Measurements from ENCODE around the gene BMP7.

DNA sequence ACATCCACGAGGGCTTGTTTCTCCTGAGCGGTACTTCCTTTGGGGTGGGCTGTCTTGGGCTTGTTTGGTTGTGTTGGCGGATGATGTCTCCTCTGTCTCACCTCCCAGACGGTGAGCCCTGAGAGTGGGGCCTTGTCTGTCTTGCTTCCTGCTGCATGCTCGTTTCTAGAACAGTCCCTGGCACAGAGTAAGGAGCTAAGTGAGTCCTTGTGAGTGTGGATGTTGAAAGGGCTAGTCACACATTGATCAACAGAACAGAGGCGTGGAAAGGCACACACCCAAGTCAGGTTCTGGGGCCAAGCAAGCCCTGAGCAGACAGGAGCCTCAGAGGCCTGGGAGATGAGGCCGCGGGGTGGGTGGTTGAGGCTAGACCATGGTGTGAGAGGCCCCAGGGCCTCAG is 111.0 kb downstream of the BMP7 start:
- TF ChIP-seq POLR2AphosphoS5 (IDR thresholded peaks at IDR 0.05; ENCODE audit: control insufficient read depth, insufficient read depth, low read depth, low read length) (no peak), TCF7 (IDR thresholded peaks at IDR 0.05; ENCODE audit: borderline replicate concordance) (no peak), NFYB (IDR thresholded peaks at IDR 0.05; ENCODE audit: extremely low read depth, insufficient read length) (no peak), NFIX (CRISPR knock-in tag; IDR thresholded peaks at IDR 0.05; ENCODE audit: low read depth) (no peak)
- TF ChIP-seq, protein P1, sequence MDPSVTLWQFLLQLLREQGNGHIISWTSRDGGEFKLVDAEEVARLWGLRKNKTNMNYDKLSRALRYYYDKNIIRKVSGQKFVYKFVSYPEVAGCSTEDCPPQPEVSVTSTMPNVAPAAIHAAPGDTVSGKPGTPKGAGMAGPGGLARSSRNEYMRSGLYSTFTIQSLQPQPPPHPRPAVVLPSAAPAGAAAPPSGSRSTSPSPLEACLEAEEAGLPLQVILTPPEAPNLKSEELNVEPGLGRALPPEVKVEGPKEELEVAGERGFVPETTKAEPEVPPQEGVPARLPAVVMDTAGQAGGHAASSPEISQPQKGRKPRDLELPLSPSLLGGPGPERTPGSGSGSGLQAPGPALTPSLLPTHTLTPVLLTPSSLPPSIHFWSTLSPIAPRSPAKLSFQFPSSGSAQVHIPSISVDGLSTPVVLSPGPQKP (CRISPR knock-in tag; IDR thresholded peaks at IDR 0.05): no peak

Data from K562 (cell line).